Activated gamma-delta T cell treated with anti-CD3 and anti-CD28 coated beads, Interleukin-2, amount 50 U/mL, for 16 hours (primary cell): Measurements from ENCODE around the gene IFFO2.

Experiments used
- DNase-seq: peaks from one replicate; pipeline ENCODE4 v3.0.0-alpha.2; 2020; ENCODE audit warnings: low read depth

IFFO2 gene

DNA sequence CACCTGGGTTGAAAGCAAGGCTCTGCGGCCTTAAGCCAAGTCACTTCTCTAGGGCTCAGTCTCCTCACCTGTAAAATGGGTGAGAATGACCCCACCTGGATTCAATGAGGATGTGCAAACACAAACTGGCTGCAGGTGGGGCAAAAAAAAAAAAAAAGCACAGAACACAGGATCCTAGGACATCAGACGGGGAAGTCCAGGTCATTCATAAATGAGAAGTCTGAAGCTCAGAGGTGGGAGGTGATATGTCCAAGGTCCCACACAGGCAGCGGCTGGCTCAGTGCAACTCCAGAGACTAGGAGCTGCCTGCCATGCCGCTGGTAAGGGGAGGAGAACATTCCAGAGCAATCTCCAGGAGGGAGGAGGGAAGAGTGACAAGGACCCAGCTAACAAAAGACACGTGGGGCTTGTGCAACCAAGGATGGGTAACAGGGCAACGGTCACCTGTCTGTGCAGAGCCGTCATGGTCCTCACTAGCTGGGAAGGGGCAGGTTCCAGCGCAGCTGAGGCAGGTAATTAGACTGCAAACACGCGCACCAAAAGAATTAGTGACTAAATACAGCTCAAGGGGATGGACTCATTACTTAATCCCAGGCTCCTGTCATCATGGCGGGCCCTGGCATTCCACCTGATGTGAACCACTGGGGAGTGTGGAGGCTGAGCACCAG lies 19.5 kb downstream of the IFFO2 start:
- no peak for DNase-seq

DNA sequence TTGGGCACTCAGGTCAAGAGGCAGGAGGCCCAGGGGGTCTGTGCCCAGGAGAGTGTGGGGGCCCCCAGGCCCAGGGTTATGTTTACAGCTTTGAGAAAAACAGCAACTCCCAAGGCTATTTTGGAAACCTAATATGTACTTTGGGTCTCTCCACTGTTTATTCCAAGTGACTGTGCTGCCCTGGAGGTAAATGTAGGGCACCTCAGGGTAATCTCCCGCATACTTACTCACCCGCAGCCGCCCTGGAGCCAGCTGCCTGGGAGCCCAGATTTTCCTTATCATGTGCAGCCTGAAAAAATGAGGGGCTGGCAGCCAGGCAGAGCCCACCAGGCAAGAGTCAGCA lies 20.0 kb downstream of the IFFO2 start:
- no peak for DNase-seq

DNA sequence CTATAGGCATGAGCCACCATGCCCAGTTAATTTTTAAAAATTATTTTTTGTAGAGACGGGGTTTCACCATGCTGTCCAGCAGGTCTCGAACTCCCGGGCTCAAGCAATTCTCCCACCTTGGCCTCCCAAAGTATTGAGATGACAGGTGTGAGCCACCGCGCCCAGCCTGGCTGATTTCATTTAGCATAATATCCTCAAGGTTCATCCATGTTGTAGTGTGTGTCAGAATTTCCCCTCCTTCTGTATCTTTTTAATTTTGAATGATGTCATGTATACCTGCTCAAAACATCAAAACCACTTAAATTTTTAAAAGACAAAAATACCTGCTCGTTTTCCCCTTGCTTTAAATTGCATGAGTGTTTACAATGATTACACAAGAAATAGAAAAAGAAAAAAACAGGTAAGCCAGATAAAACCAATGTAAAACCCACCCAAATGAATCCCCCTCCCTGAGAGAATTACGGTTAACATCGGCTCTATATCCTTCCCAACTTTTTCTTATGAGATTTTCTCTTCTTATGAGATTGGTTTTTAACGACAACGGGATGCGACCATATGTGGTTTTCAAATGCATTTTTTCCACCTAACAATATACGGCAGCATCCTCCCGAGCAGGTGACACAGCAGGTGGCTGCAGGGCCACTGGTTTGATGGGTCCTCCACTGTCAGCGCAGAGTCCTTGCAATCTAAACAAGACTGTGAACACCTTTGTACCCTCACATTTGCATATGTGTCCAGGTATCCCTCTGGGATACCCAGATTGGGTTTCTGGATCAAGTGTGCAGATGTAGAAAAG lies 22.1 kb downstream of the IFFO2 start:
- DNase-seq: no peak

DNA sequence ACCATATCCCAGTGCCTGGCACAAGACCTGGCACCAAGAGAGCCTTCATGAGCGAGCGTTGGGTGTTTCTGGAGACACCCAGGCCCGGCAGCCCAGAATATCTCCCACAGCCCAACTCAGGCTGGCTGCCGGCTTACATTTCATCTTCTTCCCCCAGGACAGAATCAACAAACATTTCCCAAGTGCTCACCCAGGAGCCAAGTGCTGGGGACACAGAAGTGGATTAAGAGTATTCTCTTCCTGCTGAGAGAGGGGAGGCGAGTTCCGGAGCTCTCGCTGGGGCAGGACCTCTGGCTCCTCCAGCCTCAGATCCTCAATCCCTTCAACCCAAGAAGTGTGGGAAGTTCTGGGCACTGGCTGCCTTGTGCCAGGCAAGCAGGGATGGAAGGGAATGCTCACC lies 23.6 kb downstream of the IFFO2 start:
- no peak for DNase-seq

DNA sequence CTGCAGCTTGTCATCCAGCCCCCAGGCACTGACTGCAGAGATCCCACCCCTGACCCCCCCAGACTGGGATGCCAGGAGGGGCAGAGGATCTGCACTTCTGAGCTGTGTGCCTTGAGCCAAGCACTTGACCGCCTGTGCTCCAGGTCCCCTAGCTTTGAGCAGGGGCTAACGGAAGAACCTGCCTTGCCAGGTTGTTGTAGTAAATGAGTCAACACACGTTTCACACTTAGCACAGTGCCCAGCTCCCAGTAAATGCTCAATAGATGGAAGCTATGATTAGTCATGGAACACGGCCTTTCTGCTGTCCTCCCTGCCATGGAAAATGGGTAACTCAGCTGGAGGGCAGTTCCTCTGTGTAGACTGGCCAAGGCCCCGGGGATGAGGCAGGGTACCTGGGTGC lies 24.1 kb downstream of the IFFO2 start:
- DNase-seq: no peak

DNA sequence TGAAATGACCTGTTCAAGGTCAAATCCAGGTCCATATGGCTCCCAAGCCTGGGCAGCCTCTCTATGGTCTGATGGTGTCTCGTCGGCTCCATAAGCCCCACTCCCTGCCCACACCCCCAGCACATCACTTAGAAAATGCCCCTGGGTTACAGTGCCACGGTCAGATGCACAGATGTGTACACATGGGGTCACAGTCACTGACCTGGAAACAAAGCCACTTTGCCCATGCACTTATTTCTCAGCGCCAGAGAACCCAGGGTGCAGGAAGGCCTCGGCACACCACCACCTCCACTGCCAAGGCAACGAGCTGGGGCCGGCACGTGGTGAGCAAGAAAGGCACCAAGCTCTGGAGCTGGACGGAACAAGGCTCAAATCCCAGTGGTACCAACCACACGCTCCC lies 24.7 kb downstream of the IFFO2 start:
- no peak for DNase-seq

DNA sequence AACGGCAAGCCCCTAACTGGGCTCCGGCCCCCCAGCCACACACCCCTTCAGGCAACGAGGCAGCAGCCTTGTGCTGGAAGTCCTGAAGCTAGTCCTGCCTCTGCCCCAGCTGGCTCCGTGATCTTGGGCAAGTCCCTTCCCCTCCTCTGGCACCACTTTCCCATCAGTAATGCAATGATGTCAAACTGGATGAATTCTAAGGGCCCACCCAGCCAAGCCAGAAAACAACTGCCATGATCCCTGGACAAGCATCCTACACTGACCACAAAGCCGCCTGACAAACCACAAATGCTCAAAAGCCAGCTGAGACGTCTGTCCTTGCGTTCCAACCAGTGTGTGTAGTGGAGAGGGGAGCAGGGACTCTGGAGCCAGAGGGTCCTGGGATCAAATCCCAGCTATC lies 26.8 kb downstream of the IFFO2 start:
- no peak for DNase-seq

DNA sequence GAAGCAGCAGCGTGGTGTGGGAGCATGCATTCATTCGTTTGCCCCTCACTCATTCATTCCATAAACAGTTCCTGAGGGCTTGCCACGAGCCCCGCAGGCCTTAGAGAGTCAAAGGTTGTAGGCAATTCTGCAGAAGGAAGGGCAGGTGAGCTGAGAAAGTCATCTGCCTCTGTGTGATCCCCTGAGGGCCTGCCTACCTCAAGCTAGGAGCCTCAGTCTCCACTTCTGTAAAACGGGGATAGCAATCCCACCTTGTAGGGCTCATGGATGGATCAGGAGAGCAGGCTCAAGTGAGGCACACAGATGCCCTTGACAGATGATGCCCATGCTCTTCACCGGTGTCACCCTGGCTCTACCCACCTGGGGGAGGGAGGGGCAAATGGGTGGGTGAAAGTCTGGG lies 27.5 kb downstream of the IFFO2 start:
- no peak for DNase-seq

DNA sequence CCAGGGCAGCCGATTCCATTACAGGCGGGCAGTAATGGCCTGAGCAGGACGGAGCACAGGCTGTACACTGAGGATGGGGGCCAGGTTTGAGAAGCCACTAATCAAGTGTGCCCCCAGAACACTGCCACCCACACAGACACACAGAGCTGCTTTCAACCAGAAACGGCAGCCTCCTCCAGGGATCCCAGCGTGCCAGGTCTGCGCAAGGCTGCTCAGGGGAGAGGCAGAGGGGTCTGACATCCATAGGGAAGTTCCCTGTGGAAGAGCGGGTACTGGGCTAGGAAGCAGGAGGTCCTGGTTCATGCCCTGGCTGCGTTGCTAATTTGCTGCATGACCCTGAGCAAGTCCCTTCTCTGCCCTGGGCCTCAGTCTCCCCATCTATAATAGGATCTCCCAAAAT lies 28.1 kb downstream of the IFFO2 start:
- DNase-seq: no peak

DNA sequence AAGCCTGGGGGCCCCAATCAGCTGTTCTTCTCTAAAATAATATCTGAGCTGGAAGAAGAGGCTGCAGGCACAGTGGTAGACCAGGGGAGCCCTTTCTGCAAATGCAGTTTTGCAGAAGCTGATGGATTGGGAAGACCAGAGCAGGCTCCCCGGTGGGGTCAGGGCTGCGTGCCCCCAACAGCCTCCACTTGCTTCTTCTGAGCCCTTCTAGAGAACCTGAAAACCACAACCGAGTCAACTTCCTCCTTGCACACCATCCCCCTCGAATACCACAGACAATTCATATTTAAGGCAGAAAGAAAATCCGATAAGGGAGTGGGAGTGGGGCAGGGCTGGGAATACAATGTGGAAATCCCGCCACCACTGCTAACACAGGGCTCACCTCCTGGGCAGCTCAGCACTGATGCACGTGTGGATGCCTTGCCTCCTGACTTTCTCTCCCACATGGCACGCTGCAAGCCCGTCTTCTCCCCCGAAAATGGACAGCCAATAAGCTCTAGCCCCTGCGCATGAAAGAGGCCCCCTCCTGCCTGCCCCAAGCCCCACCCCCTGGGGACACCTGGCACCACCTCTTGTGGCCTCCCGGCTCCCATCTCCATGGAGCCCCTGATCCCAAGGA lies 28.7 kb downstream of the IFFO2 start:
- DNase-seq: no peak

DNA sequence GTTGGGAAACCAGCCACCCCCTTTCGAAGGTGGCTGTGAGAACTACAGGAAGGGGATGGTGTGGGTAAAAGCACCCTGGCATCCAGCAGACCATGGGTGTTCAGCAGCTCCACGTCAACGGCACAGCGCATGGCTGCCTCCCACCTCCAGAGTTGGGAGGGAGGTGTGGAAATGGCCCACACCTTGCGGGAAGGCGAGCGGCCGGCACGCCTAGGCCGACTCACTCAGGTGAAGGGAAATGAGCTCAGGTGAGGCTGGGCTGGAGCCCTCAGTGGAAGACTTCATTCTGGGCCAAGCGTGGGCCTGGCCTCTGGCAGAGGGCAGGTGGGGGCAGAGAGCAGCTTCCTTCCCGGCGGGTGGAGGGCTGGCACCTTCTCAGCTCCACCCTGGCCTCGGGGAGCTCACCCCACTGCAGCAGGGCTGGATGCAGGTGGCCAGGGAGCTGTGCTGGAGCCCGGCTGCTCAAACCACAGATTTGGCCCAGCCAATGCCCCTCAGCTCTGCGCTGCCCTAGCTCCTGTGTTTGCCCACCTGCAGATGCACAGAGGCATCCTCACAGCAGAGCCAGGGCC lies 29.3 kb downstream of the IFFO2 start:
- DNase-seq: no peak

DNA sequence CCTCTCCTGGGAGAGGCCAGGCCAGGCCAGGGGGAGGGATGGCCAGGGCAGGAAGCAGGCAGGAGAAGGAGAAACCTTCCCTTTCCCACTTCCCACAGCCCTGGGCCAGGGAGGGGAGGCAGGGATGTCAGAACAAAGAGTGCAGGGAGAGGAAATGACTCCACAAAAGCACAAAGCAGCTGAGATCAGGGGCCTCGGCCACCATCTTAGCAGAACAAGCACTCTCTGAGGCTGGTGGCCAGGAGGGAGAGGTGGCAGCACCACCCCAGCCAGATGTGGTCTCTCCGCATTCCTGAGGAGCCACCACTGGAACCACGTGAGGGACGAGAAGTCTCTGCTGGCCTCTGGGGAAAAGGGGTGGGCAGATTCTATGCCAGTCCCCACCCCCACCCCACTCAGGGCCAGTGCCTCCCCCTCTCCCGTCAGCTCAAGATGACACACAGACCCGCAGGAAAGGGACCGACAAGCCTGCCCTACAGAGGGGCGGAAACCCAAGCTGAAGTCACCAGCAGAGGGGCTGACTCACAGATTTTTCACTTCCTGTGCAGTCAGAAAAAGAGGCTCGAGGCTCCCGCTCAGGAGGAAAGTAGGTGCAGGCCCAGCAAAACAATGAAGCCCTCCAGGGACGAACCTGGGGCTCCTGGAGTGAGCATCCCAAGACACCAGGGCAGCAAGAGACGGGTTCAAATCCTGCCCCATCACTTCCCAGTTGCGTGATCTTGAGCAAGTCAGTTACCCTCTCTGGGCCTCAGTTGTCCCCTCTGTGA lies 30.0 kb downstream of the IFFO2 start:
- peak; percentile 78 for DNase-seq

DNA sequence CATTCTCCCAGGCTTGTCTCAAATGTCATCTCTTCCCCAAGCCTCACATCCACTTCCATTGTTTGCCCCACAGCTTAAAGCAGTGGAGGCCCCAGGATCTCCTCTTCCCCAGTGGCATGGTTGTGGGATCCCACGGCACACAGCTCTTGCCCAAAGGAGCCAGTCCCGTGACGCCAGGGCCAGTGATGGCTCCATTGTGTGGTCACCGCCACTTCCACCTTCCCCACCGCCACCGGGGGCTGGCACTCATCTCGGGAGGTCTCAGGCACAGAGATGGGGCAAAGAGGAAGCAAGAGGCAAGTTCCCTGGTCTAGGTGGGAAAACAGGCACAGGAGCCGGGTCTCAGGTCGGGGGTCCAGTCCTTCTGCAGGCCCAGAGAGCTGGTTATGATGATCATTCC lies 31.2 kb downstream of the IFFO2 start:
- no peak for DNase-seq

DNA sequence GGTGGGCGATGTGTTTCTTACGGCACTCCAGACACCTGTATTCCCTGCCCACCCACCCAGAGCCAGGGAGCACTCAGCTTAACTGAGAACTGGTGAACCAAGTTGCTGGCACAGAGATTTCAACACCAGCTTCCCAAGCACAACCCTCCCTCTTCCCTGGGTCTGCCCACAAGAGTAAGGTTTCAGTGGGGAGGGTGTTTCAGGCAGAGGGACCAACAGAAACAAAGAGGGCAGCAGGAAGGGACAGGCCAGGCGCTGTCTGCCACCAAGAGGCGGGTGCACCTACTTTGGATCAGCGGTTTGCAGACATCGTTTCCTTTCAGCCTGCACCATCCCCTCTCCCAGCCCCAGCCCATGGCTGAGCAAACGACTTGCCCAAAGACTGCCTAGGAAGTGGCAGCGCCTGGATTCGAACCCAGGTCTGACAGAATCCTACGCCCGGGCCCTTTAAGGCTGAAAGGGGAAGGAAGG lies 32.2 kb downstream of the IFFO2 start:
- DNase-seq: no peak

DNA sequence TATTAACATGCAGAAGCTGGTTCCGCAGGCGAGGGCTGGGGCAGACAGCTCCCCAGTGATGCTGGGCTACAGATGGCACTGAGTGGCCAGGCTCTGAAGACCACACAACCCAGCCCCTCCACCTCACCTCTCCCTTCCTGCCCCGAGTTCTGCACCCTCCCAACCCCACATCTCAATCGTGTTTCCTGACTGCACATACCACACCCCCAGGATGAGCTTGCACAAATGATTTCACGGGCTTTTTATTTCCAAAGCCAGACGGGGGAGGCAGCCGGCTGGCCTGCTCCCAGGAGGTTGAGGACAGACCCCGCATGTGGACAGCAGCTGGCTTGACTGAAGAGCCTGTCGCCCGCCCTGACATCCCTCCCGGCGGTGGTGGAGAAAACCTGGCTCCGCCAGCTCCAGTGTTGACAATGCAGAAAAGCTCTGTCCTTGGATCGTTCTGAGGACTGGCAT lies 32.7 kb downstream of the IFFO2 start:
- DNase-seq: no peak

DNA sequence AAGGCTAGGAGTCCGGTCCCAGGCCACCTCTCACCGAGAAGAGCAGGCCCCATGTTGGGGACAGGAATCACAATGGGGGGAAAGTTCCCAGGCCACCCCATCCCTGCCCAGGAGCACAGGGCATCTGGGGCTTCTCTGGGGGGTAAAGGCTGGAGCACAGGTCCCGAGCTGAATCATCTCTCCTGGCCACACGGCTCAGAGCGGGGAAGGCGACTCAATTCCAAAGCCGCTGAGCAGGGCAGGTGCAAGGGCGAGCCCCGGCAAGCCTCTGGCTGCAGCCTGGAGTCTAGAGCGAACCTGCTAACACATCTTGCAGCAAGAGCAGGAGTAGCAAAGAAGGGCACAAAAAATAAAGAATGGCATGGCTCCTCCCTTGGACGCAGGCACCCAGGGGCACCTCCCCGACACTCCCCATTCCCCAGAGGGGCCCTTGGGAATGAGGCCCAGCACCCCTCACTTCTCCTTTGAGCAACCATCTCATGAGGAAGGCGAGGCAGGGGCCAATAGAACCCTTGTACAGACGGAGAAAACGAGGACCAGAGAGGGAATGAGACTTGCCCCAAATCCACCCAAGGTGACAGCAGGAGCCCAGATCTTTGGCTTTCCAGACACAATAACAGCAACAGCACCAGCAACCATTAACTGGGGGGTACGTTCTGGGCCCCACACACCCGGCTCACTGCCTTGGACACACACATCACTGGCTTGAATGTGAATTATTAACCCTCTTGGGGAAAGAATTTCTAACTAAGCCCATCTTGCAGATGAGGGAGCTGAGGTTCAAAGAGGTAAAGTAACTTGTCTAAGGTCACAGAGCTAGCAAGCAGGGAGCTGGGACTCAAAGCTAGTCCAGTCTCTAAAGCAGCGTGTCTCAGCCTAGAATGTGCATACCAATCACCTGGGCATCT lies 33.4 kb downstream of the IFFO2 start:
- no peak for DNase-seq

DNA sequence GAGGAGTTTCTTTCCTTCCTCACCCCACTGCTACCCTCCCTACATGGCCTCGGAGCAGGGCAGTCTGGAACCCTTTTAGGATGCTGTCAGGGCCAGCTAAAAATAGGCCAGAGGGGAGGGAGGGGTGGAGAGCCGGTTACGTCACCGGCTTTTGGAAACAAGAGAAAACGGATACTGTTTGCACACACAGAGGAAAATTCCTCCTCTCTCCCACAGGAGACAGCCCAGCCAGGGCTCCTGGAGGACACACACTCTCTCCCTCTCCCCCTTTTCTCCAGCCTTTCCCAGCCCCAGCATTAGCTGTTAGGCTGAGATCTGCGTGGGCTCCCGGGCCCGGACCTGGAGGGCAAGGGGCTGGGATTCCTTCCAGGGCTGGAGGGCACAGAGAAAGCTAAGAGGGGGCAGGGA lies 34.2 kb downstream of the IFFO2 start:
- no peak for DNase-seq

DNA sequence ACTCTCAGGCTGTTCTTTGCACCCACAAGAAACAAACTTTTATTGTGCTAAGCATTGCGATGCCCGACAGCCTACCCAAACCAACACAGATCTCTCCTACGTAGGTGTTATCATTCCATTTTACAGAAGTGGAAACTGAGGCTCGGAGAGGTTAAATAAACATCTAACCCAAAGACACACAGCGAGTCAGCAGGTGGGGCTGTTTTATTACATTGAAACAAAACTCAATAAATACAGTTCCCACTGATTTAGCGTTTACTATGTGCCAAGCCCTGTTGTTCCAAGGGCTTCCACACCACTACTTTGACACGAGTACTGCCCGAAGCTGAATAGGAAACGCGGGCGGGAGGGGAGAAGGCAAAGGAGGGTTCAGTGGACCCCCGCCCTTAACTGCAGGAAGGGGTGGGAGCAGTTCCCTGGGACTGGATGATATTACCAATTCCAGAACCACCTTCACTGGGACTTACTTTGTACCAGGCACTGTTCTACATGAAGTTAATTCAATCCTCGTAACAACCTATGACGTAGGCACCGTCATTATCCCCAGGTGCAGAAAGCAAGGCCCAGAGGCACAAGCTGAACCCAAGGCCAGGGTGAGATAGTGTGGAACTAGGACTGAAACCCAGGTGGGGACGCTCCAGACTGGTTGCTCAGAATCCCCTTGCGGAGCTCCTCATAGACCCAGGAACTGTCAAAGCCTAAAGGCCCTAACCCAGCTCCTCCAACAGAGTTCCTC lies 34.8 kb downstream of the IFFO2 start:
- DNase-seq: no peak

DNA sequence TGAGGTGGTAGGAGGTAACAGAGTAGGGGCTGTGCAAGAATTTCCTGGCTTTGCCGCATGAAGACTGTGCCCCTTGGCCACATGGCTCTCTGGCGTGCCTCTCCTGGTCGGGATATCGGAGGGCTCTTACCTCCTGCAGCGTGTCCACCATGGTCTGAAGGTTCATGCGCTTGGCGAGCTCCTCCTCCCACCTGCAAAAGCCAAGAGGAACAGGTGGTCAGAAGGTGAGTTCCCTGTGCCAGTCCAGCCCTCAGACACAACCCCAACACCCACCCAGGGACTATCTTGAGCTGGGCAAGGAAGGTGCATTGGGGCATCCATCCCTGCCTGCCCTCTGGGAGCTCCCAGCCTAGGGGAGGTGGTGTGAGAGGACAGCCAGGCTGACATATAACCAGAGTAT lies 35.5 kb downstream of the IFFO2 start:
- no peak for DNase-seq

DNA sequence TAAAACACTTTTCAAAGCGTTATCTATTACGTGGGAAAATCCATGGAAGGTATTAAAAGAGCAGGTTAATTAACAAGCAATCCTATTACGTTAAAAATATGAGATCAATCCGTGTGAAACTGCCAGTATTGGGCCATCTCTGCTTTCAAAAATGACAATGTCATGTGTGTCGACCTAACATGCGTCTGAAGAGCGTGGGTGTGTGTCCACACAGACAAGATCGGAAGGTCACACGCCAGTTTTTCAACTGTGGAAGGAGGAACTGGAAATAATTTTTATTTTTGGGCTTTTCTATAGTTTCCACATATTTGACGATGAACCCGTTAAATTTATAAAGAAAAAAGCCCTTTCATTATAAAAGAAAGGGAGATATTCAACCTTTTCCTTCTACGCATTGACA lies 36.5 kb downstream of the IFFO2 start:
- DNase-seq: no peak
